Globus pallidus (tissue), 1 donor: ENCODE data around the gene MTHFSD.
"Not testable (repeated sequence)": the region's sequence is repeated elsewhere in the genome, so short reads cannot be mapped to it uniquely, and the experiment has no call there.

Experiments used
- DNase-seq: peaks from one replicate; pipeline ENCODE4 v3.0.0-alpha.2; 2015; ENCODE audit warnings: low spot score

Gene MTHFSD

DNA sequence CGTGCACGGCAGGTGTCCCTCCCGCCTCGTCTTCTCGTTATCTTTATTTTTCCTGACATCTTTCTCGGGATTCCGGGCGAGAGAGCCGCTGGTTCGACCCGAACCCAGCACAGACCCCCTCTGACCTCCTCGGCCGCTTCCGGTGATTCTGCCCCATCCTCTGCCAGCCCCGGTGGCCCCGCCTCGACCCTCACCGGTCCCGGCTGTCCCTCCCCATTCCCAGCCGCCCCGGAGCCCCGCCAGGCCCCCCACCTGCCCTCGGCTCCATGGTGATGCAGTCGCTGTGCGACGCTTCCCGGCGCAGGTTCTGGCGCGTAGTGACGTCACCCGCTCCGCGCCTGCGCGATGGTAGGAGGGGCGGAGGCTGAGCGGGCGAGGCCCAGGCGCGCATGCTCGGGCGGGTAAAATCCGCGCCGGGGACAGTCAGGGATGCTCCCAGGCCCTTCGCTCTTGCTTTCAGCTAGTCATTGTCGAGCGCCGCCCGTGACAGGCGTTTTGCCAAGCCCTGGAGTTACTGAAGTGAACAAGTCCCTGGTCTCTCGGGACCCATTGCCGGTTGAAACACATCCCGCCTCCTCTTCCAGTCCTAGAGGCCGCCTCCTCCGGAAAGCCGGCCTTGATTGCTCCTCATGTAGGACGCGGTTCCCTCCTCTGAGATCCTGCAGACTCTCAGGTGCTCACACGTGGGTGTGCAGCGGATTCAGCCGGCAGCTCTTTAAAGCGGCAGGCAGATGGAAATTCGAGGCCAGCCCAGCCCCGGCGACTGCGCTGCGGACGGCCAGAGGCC, at the start of gene MTHFSD:
Gene MTHFSD, minus strand, starts transcription at position 319 of the 787 bp plus-strand sequence. Its CDS starts 51 bp downstream, at position 268.
- DNase-seq = peak; percentile 84

- DNase-seq = peak; percentile 11
Observed at GRCh38 chr16:86604436-86605193, 49.6 kb upstream of the MTHFSD start.

- DNase-seq = no peak
Observed at GRCh38 chr16:86602521-86602920, 47.5 kb upstream of the MTHFSD start.

GRCh38 chr16:86601356-86601755, 46.3 kb upstream of the MTHFSD start:
- no peak for DNase-seq

DNA sequence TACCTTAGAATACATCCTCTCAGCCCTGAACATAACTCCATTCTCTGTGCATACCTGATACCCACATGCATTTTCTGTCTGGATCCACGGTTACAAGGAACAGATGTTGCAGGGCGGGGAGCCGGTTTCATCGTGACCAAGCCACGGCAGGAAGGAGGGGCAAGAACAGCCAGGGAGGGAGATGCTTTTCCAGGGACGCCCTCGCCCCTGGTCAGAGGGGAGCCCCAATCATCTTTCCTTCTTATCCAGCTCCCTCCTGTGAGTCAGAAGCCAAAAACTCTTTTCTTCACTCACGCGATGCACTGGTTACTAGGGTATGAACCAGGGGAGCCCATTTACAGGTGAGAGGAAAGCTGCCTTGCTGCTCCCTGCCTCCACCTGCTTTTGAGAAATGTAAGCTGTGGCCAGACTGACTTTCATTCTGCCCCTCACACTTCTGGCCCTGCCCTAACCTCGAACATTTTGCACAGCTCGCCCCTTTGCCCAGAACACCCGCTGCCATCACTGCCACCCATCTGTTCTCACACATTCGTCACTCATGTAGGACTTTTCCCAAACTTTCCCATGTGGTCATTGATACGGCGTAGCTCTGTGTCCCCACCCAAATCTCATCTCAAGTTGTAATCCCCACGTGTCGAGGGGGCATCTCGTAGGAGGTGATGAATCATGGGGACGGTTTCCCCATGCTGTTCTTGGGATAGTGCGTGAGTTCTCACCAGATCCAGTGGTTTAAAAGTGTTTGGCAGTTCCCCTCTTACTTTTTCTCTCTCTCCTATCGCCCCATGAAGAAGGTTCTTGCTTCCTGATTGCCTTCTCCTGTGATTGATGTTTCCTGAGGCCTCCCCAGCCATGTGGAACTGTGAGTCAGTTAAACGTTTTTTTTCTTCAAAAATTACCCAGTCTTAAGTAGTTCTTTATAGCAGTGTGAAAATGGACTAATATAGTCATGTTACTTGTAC, 43.9 kb upstream of the MTHFSD start:
- no peak for DNase-seq

DNA sequence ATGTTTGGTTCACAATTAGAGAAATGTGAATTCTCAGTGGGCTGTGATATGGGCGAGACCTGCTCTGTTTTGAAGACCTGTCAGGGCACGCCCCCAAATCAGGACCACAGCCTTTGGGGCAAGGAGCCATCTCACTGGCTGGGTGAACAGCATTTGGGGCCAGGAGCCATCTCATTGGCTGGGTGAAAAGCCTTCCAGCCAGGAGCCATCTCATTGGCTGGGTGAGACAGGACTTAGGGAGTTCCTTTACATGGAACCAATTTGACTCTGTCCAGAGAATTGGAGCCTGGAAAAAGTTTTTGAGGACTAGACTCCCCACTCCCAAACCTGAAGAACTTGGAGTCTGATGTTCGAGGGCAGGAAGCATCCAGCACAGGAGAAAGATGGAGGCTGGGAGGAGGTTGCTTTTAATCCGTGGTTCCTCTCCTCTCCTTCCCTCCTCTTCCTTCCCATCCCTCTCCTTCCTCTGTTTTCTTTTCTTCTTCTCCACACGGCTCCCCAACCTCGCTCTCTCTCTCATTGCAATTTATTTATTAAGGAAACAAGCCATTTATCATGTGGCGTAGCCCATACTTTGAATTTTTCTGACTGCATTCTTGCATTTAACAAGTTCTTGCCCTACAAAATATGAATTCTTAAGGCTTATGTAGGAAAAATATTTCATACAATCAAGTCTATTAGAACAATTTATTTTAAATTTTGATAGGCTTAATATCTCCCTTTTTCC, 43.0 kb upstream of the MTHFSD start:
- no peak for DNase-seq

DNA sequence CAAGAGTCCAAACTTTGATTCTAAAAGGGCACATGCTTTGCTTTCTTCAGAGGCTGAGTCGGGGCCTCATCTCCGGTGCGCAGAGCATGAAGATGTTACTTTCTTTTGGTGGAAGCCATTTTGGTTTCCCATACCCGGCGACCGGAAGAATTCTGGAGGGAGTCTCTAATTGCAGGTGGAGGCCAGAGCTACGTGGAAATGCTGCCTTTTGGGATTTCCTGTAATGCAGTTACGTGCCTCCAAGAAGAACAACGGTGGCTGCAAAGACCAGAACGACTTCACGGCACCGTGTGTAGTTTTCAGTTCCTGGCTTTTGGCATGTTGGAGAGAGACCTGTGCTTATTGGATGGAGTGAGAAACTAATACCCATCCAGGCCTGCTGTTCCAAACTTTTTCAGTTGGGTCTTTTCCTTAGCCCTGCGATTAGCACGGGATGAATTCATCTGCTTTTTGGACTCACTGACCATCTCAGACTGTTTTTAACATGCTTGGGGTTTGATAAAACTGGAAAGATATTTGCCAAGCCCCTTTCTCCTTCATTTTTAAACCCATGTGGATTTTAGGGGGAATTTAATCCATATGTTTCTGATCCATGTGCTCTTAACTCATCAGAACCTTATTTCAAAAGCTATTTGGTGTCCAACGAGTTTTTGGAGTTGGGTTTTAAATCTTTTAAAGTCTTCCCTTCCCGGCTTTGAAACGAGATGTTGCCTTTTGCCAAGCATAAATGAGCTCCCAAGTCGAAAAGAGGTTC, 42.3 kb upstream of the MTHFSD start:
- DNase-seq = no peak

DNA sequence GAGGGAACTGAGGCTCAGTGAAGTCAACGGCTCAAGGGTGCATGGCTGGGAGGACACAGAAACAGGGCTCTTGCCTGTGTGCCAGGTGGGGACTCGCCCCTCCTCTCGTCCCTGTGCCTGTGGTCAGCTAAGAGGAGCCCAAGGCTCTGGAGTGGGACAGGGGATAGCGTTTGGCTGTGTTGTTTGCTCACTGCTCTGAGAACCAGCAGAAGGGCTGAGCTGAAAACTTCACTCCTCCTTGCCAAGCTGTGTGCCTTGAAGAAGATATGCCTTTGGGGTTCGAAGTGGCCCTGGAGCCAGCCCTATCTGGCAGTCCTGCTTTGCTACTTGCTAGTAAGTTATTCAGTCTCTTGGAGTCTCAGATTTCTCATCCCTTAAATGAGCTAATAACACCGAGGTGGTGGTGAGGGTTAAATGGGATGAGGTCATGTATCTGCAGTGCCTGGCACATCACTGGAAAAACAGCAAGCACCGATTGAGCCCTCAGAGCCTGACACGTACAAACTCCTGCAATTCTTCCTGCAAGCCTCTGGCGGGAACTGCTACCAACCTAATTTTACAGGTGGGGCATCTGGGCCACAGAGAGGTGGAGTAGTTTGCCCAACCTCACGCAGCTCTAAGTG, 41.1 kb upstream of the MTHFSD start:
- DNase-seq = no peak

- DNase-seq = no peak
Observed at GRCh38 chr16:86594721-86595120, 39.7 kb upstream of the MTHFSD start.

DNA sequence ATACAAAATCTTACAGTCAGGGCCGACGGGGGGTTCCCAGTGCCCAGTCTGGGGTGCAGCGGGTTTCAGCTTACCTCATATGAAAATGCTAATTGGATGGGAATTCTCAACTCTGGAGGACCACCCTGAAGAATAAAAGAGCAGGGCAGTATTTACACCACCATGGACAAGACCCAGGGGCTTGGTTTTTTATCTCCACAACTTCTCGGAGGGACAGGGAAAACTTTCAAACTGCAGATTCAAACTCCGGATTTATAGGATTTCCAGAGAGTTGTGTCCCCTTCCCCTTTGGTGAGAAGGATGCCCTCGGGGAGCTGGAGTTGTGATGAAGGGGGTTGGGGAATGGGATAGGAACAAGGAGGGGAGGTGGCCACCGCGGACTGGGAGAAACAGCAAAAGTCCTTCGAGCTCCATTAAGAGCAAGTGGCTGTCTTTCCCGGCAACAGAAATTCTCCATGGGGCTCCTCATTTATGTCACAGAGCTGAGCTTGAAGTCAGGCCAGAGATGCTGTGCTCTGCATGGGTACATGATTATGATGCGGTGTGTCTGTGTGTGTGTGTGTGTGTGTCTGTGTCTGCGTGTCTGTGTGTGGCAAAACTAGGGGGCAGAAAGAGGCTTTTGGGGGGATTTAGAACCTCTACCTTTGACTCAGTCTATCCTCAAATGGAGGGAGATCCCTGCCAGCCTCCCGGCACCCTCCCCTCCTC, 39.0 kb upstream of the MTHFSD start:
- no peak for DNase-seq

DNA sequence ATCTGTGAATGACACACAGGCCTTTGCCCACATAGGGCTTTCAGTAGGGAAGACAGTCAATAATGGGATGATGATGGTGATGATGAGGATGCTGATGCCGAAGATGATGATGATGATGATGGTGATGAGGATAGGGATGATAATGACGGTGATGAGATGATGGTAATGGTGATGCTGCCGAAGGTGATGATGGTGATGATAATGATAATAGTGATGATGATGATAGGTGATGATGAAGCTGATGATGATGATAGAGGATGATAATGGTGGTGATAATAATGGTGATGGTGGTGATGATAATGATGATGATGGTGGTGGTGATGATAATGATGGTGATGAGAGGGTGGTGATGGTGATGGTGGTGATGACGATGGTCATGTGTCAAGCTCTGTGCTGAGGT, 36.2 kb upstream of the MTHFSD start:
- no peak for DNase-seq

- DNase-seq = no peak
Observed at GRCh38 chr16:86590501-86591144, 35.6 kb upstream of the MTHFSD start.

DNA sequence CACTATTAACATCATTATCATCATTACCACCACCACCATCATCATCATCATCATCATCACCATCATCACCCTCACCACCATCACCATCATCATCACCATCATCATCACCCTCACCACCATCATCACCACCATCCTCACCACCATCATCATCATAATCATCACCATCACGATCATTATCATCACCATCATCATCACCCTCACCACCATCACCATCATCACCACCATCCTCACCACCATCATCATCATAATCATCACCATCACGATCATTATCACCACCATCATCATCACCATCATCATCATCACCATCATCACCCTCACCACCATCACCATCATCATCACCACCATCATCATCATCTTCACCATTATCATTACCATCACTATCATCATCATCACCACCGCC, 32.9 kb upstream of the MTHFSD start:
- not testable (repeated sequence) for DNase-seq

- no peak for DNase-seq
Observed at GRCh38 chr16:86587487-86587886, 32.5 kb upstream of the MTHFSD start.

DNA sequence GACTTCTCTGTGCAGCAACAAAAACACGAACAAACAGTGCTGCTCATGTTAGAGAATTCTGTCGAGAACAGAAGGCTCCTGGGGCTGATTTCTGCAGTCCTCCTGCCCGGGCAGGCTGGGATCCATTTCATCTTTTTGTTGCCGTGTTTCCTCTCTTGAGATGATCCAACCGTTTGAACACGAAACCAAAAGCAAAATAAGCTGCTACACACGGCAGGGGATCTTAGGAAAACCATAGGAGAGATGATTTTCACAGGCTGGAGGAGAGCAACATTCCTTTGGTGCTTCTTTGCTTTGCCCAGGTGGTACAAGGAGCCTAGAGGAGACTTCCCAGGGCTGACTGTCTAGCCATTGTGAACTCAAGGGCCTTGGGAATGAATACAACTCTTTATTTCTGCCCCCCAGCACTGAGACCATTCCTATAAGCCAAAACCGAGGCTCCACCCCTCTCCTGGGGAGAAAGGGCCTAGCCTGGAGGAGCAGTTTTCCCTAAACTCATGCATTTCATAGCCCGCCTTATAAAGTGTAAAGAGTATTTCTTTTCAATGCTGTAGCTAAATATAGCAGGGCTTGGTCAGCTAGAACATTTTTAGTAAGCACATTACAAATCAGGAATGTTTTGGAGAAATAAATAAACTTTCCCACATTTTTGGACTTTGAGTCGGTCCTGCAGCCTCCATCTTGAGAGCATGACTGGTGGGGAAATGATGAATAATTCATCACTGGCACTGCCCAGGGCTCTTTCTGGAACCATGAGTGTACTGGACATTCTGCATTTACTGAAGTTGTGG, 31.0 kb upstream of the MTHFSD start:
- DNase-seq = no peak

- no peak for DNase-seq
Observed at GRCh38 chr16:86584726-86585721, 30.0 kb upstream of the MTHFSD start.

GRCh38 chr16:86584071-86584685, 29.1 kb upstream of the MTHFSD start:
- no peak for DNase-seq
